NCI-H2171 (cell line): ENCODE data around the gene C11orf98.
A peak's percentile ranks its signal among the peaks of the same experiment; 100 is the strongest.
"Not testable (repeated sequence)": the region's sequence is repeated elsewhere in the genome, so short reads cannot be mapped to it uniquely, and the experiment has no call there.

ENCODE experiments used
- DNase-seq: peaks from one replicate; lab custom pipeline; 2025; lab: John Stamatoyannopoulos, UW

C11orf98 gene

DNA sequence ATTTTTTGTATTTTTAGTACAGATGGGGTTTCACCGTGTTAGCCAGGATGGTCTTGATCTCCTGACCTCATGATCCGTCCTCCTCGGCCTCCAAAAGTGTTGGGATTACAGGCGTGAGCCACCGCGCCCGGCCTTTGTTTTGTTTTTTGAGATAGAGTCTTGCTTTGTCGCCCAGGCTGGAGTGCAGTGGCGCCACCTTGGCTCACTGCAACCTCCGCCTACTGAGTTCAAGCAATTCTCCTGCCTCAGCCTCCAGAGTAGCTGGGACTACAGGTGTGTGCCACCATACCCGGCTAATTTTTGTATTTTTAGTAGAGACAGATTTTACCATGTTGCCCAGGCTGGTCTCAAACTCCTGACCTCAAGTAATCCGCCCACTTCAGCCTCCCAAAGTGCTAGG lies 14.7 kb downstream of the C11orf98 start:
- DNase-seq: not testable (repeated sequence)

DNA sequence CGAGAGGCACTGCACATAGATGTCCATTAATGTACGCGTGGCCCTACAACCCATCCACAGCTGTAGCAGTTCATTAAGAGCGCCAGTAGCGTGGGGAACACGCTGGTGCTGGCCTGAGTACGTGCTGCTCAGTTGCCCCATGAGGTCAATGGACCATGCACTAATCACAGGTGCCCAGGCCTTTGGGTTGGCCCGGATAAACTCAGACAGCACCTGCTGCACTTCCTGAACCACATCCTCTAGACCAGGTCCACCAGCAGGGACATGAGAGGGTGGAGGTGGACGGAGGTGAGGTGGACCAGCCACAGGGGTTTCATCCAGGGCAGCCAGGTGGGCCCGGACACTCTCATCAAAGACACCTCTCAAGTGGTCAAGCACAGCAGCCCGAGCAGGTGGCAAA lies 15.5 kb downstream of the C11orf98 start:
- no peak for DNase-seq

DNA sequence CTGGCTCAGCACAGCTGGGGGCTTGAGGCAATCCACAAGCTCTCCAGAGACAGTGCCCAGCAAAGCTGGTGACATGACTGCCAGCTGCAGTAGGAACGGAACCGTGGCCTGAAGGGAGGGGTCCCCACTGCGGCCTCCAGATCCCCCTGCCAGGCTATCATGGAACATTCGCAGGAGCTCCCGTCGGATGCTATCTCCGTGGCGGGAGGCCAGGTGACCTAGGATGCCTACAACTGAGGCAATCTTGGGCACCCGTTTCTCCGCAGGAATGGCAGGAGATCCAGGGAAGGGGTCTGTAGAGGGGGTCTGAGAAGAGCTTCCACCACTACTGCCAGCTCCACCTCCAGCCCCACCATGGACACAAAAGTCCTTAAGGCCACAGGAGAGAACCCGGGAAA lies 16.0 kb downstream of the C11orf98 start:
- DNase-seq: no peak

DNA sequence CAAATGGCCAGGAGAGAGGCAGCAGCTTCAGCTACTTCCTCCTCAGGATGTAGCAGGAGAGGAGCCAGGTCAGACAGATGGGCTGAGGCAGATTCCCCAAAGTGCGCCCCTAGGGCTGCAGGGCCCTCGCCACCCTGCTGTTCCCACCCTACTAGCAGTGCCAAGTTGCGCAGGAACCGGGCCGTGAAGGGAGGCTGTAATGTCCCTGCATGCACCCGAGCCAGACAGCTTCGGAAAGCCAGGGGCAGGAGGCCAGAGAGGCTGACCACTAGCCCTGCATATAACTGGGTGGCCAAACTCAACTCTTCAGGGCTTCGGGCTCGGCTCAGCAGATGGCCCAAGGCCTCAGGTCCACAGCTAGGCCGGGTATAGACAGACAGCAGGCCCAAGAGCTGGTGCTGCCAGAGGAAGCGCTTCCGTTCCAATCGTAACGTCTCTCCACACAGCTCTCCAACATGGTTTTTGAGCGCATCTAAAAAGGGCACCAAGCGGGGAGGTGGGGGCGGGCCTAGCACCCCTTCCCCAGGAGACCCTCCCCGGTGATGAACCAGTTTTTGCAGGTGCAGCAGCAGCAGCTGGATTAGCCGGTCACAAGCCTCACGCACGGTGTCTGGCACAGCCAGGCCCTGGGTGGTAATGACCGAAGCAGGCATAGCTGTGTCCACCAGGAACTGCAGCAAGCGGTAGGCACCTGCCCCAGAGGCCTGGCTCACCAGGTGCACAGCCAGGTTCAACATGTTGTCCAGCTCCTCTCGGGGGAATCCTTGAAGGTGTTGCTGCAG lies 16.6 kb downstream of the C11orf98 start:
- no peak for DNase-seq

DNA sequence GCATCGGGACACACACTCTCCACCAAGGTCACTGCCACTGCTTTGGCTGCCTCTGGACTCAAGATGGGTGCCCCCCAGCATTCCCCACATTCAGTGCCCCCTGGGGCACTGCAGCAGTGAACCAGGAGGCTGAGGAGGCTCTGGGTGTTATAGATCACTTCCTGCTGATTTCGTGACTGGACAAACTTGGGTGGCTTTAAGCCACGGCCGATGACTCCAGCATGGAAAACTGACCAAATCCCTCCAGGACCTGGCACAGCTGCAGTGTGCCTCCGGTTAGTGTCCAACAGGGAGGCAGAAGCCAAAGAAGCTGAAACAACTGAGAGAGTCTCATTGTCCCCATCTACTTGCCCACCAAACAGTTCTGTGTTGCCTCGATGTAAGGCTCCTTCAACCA lies 17.4 kb downstream of the C11orf98 start:
- no peak for DNase-seq

DNA sequence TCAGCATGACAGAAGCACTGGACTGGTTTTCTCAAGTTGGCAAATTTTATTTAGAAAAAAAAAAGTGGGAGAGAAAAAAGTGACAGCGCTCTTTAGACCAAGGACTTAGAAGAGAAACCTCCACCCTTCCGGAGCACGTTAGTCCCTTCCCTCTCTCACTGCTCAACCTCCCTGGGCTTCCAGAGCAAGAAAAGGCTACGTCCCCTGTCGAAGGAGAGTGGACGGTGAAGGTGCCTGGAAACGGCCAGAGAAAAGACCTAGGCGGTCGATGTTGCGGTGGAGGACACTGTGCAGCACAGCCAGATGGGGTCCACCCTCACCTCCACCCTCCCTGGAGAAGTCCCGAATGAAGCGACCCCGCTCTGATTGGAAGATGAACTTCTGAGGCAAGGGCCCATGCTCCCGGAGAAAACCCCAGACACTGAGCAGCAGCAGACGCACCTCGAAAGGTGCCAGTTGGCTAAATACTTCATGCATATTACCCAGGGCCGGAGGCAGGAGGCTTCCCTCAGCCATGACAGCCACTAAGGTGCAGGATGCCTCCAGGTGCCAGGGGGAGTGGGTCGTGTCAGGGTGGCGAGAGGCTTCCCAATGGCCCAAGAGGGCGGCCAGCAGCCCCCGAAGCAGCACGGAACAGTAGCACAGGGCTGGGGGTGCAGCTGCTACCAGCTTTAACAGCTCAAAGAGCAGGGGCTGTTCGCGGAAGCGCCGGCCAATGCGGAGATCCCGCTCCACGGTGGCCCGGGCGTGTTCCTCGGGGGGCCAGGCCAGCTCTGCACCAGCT lies 18.0 kb downstream of the C11orf98 start:
- no peak for DNase-seq

DNA sequence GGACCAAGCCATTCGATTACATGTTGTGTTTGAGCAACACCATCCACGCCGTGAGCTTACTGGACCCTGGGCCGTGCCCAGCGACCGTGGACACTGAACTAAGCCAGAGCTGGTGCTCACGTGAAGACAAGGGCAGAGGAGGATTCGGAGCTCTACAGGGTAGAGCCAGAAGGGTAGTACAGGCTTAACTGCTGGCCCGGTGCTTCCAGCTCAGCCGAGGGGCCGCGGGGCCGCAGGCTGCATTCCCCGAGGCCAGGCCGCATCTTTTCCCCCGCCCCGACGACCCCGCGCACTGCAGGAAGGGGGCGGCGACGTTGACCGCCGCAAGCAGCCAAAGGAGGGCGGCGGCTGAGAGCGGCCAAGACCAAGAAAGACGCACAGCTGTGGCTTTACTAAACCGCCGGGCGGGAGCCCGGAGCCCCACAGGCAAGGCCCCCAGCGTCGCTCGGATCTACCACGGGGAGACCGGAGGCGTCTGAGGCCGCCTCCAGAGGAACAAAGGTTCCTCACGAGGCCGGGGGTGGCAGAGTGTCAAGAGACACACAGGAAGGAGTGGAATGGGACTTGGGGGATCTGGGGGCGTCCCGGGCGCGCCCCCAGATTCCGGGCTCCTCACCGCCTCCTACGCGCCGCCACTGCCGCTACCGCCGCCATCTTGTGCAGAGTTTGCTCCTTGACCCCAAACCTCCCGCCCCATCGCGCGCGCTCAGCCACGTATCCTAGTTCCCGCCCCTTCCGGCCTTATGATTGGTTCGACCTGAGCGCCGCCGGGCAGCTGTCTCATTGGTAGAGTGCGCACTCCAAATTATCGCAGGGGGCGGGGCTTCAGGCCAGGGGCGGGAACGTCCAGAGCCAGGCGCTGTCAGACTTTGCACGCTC lies 18.8 kb downstream of the C11orf98 start, which contains the start of gene GANAB:
TSS of gene GANAB (minus strand) at position 668 of the 879 bp plus-strand sequence. CDS start at position 654, 14 bp downstream.
- peak; percentile 99 for DNase-seq

DNA sequence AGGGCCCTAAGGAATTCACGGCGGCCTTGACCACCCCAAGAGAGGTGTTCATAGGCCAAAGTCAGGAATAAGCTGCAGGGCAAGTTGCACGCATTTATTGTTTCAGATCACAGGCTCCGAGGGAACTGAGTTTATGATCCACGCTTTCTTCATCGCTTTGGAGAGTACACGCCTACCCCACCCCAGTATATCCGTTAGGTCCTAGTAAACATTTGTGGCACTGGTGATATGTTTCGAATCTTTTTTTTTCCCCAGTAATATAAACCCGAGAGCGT lies 19.4 kb downstream of the C11orf98 start:
- DNase-seq: no peak

DNA sequence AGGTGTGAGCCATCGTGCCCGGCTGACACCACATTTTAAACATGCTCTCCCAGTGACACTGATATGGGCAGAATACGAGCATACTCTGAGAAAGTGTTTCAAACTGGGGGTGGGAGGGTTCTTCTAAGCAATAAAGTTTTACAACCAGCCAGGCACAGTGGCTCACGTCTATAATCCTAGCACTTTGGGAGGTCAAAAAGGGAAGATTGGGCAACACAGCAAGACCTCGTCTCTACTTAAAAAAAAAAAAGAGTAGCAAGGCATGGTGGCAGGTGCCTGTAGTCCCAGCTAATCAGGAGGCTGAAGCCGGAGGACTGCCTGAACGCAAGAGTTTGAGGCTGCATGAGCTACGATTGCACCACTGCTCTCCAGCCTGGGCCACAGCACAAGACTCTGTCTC lies 20.8 kb downstream of the C11orf98 start:
- DNase-seq: no peak

DNA sequence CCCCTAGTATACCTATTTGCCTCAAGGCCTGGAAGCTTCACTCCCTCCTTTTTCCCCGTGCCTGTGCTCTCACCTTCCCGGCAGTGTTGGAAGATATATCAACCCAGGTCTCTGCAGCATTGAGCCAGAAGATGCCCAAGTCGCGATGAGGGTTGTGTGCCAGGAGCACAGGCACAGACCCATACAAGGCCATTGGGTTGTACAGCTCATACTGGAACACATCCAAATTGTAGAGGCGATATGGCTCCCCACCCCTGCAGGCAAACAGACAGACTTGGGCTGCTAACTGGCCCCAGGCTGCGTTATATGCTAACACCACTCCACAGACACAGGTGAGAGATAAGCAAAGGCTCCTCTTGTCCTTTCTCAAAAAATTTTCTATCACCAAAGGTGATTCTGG lies 32.5 kb downstream of the C11orf98 start:
- no peak for DNase-seq

DNA sequence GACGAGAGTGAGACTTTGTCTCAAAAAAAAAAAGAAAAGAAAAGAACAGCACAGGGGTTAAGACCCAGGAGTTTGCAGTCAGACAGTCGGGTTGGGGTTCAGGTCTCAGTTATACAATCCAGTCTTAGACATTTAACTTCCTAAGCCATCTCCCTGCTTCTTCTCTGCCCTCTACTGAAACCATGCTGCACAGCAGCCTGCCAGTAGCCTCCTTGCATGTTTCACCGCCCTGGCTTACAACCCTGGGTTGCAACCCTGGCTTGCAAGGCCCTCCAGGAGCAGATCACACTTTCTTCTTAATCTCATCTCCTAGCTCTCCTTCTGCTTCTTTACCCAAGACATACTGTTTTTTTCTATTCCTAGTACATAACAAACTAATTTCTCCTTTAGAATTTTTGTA lies 37.3 kb downstream of the C11orf98 start:
- DNase-seq: no peak

DNA sequence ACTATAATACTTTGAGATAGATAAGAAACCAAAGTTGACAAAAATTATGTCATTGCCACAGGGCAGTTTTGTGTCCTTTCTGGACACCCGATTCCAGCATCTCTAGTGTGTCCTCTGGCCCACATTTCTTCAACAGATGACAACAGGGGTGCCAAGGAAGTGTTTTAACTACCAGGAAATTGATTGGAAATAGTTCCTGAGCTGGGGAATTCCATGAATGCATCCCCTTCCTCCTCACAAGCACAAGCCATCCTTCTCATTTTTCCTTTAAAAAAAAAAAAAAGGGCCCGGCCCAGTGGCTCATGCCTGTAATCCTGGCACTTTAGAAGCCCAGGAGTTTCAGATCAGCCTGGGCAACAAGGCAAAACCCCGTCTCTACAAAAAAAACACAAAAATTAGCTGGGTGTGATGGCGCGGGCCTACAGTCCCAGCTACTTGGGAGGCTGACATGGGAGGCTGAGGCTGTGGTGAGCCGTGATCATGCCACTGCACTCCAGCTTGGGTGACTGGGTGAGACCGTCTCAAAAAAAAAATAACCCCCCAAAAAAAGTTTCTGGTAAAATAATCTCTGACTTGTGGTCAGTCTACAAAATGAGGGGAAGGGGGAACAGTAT lies 42.4 kb downstream of the C11orf98 start:
- DNase-seq: no peak

DNA sequence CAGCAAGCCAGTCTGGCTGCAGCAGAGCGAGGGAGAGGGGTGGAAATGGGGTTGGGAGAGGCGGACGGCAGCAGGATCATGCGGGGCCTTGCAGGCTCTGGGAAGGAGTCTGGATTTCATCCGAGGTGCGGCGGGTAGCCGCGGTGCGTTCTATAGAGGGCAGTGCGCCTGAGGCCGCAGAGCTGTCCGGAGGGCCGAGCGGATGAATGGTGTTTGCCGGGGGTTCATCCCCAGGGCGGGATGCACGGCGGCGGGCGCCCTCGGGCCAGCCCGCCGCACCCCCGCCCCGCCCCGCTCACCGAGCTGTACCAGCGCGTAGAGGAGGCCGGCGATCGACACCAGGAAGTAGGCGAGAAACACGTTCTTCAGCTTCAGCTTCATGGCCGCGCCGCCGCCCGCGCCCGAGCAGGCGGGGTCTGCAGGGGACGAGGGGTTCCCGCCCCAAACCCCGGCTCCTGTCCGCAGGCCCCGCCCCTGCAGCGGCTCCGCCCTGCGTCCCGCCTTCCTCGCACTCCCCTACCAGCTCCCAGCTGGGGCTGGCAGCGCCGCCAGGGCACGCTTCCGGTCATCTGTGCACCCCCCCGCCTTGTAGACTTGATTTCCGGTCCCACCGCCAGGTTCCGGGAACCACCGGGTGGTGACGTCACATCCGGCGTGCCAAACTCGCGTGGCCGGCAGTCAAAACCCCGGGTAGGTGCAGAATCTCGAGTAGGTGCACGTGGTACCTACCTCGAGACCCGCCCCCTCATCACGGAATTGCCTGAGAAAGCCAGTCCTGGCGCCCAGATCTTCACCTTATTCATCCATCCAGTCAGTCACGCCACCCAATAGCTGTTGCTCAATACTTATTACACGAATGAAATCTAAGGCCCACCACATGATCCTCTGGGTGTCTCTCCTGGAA lies 43.2 kb downstream of the C11orf98 start, which contains the start of gene B3GAT3:
TSS of gene B3GAT3 (minus strand) at position 420 of the 904 bp plus-strand sequence. CDS start at position 381, 39 bp downstream.
- peak; percentile 96 for DNase-seq

DNA sequence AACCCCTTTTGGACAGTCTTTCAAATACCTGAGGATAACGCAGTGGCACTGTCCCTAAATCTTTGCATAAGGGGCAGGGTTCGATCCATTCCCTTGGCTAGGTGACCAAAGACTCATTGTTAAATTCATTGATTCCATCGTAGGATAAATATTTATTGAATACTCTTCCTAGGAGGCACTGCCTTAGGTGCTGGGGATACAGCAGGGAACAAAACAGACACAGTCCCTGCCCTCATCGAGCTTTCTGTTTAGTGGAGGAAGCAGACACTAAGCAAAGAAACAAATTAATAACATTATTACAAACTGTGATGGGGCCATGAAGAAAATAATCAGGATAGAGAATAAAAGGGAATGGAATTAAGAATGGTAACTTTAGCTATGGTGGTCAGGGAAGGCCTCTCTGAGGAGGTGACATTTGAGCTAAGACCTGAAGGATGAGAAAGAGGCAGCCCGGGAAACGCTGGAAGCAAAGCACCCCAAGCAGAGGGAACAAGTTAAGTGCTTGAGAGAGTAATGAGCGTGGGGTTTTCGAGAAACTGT lies 43.9 kb downstream of the C11orf98 start:
- DNase-seq: no peak

DNA sequence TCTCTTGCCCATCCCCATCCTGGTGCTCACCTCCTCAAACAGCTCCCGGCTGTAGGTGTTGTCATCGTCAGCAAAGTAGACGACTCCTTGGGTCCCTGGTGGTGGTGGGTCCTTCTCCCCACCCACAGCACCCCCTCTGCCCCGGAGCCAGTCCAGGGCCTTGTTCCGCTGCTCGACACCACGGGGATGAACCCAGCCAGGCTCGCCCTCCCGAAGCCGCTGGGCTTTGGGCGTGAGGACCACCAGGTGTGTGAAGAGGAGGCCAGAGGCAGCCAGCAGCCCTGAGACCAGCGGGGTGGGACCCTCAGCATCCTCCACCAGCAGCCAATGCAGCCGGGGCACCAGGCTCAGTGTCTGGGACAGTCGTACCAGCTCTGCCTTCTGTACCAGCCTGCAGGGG lies 48.1 kb downstream of the C11orf98 start:
- DNase-seq: not testable (repeated sequence)

DNA sequence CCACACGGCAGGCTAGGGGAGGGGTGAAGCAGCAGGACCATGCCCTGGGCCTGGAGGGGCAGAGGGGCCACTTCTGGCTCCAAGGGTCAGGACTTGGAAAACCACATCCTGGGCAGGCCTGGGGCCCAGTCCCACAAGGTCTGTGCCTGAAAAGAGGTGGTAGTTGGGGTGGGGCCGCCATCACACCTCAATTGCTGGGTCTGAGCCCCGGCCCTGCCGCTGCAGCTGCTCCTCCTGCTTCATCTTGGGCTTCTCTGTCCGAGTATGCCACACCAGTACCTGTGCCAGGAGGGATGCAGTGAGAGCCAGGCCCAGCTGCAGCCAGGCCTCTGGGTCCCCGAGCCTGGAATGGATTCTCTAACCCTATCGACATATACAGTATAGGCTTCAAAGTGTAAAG lies 49.5 kb downstream of the C11orf98 start:
- DNase-seq: no peak

DNA sequence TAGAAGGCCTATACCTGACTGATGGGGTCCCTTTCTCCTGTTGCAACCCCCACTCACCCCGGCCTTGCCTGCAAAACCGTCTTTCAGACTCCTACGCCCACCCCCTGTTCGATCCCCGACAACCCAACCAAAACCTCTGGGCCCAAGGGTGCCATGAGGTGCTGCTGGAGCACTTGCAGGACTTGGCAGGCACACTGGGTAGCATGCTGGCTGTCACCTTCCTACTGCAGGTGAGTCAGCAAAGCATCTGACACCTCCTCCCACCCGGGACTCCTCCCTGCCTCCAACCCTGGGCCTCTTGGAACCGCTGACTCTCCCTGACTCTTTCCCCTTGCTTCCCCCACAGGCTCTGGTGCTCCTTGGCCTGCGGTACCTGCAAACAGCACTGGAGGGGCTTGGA lies 50.7 kb downstream of the C11orf98 start:
- DNase-seq: no peak

DNA sequence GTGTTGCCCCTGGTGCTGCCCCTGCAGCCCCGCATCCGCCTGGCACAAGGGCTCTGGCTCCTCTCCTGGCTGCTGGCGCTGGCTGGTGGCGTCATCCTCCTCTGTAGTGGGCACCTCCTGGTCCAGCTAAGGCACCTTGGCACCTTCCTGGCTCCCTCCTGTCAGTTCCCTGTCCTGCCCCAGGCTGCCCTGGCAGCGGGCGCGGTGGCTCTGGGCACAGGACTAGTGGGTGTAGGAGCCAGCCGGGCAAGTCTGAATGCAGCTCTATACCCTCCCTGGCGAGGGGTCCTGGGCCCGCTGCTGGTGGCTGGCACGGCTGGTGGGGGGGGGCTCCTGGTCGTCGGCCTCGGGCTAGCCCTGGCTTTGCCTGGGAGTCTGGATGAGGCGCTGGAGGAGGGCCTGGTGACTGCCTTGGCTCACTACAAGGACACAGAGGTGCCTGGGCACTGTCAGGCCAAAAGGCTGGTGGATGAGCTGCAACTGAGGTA lies 51.7 kb downstream of the C11orf98 start:
- no peak for DNase-seq
